Endothelial cell of hepatic sinusoid (primary cell): ENCODE measurements around the gene POLR3A.
"Not testable (repeated sequence)": the region's sequence is repeated elsewhere in the genome, so short reads cannot be mapped to it uniquely, and the experiment has no call there.

Source experiments
- in situ Hi-C: cut with HindIII; loops from 2 replicates; pipeline ENCODE4 v1.10.0; 2017; ENCODE audit warnings: low sequenced_read_pairs

POLR3A gene

GRCh38 chr10:78025685-78026364 is 3.5 kb downstream of the POLR3A start:
- in situ Hi-C loops = no loop called here

GRCh38 chr10:78023741-78024140 is 5.6 kb downstream of the POLR3A start:
- in situ Hi-C loops = no loop called here

DNA sequence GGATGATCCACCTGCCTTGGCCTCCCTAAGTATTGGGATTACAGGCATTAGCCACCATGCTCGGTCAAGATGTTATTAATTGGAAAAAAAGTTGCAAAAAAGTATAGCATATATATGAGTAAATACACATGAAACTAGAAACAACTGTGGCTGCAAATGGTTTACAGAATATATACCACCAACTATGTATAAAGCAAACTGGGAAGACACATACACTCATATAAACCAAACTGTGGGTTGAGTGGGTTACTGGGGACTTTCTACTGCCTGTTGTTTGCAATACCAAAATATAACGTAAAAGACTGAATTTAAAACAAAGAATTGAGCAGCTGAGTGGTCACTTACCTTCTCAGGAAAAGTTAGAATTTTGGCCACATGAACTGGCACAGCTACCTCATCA is 8.1 kb downstream of the POLR3A start:
- in situ Hi-C loops = no loop called here

DNA sequence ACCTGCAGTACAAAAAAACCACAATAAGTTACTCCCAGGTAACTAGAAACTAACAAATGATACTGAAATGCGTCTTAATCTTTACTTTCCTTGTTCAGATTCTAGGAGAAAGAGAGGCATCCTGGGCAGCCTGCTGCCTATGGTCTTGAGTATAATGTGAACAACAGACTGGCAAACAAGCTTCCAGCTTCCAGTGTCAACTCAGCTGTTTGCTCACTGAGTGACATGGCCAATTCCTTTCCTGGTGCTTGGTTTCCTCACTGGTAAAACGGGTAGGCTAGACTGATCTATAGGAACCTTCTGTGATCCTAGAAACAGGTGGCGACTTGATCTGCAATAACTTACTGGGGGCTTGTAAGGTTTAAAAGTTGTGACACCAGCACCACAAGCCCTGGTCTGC is 10.1 kb downstream of the POLR3A start:
- in situ Hi-C loops = no loop called here

DNA sequence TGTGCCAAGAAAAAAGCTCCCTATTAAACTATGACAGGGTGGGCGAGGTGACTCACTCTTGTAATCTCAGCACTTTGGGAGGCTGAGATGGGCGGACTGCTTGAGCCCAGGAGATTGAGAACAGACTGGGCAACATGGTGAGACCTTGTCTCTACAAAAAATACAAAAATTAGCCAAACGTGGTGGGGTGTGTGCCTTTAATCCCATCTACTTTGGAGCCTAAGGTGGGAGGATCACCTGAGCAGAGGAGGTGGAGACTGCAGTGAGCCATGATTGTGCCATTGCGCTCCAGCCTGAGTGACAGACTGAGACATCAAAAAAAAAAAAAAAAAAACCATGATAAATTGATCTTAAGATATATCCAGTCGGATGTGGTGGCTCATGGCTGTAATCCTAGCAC is 11.5 kb downstream of the POLR3A start:
- in situ Hi-C loops = no loop called here

DNA sequence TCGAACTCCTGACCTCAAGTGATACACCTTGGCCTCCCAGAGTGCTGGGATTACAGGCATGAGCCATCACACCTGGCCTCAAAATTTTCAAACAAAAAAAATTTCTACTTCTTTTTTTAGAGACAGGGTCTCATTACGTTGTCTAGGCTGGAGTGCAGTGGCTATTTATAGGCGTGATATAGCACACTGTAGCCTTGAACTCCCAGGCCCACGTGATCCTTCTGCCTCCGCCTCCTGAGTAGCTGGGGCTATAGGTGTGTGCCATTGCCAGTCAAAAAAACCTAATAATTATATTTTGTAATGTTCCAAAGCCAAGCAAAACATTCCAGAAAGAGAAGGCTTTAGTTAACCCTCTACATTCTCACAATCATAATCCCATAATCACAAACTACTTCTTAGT is 13.8 kb downstream of the POLR3A start:
- in situ Hi-C loops = no loop called here

DNA sequence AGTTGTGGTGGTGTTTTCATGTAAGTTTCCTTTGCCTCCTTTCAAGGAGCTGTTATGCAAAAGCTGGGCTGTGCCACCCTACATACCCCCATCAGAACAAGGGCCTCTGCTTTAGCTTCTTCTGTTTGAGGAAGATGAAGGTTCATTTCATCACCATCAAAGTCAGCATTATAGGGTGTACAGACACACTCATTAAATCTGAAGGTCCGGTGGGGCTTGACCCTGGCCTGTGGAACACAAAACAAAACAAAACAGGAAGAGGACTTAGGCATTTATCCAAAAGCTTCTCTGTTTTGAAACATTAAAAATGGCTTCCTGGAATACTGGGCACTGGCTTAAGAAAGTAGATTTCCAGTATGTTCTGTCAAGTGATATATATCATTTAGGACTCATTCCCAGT is 15.8 kb downstream of the POLR3A start:
- in situ Hi-C loops = no loop called here

DNA sequence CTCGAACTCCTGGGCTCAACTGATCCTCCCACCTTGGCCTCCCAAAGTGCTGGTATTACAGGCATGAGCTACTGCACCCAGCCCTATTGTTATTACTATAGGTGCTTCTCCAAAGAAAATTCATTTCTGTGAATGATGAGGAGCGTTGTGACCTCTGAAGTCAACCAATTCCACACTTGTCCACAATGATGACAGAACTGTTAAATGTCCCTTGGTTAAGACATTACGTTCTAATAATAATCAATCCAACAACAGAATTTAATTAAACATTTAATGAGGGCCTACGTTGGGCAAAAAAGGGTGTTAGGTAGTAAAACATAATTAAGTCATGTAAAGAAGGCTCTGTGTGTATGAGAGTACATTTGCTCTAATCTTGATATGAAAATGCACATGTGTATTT is 18.2 kb downstream of the POLR3A start:
- in situ Hi-C loops = no loop called here

DNA sequence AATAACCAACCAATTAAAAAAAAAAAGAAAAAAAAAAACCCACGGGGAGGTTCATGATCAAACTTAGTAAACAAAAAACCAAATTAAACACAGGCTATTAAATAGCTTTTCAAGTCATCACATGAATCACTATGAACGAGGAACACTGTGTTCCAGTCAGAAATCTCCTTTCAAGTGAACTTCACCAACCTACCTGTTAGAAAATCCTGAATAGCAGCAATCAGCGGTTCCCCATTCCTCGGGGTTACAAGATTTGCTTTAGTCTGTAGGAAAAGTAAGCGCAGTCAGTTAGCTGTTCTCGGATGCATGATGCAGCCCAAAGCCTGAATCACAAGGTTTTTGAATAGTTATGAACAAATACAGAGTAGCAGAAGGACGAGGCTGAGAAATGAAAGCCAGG is 19.0 kb downstream of the POLR3A start:
- in situ Hi-C loops = no loop called here

GRCh38 chr10:78009662-78010061 is 19.7 kb downstream of the POLR3A start:
- in situ Hi-C loops = loop anchor here (10.0 kb wide), 1 partner anchor 65 kb away; no protein-coding TSS in a partner anchor

DNA sequence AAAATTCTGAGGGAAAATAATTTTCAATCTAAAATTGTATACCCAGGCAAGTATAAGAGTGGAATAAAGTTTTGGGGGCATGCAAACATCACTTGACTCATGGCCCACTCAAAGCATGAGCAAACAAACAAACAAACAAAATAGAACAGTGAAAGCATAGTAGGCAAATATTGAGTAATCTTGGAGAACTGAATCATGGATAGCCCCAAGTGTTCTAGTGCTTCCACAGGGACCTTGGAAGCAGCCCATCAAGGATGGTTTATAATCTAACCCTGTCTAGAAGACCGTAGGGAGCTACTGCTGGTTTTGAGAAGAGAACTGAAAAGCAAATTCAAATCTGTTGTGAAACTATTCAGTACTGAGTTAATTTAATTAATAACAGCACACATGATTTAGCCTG is 22.1 kb downstream of the POLR3A start:
- in situ Hi-C loops = loop anchor here (10.0 kb wide), 1 partner anchor 62 kb away; no protein-coding TSS in a partner anchor

- in situ Hi-C loops = loop anchor here (10.0 kb wide), 1 partner anchor 60 kb away; no protein-coding TSS in a partner anchor
Observed at GRCh38 chr10:78004215-78005026, 24.9 kb downstream of the POLR3A start.

- in situ Hi-C loops = loop anchor here (10.0 kb wide), 1 partner anchor 58 kb away; no protein-coding TSS in a partner anchor
Observed at GRCh38 chr10:78002541-78003288, 26.6 kb downstream of the POLR3A start.

- in situ Hi-C loops = loop anchor here (10.0 kb wide), 1 partner anchor 56 kb away; no protein-coding TSS in a partner anchor
Observed at GRCh38 chr10:78000956-78001472, 28.3 kb downstream of the POLR3A start.

DNA sequence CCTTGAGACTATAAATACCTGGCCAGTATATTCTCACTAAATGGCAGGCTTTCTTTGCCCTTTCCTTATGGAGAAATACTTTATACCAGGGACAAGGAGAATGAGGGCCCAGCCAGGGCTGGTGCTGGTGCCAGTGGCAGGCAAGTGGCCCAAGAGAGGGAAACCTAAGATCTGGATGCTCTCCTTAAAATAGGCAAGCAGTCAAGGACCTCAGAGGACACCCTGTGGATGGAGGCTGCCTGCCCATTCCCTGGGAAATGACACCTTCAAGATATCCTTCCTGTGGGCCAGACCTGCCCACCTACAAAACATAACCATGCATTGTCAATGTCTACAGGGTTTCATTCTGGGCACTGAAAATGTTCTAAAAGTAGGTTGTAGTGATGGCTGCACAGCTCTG is 29.1 kb downstream of the POLR3A start:
- in situ Hi-C loops = loop anchor here (10.0 kb wide), 1 partner anchor 55 kb away; no protein-coding TSS in a partner anchor

DNA sequence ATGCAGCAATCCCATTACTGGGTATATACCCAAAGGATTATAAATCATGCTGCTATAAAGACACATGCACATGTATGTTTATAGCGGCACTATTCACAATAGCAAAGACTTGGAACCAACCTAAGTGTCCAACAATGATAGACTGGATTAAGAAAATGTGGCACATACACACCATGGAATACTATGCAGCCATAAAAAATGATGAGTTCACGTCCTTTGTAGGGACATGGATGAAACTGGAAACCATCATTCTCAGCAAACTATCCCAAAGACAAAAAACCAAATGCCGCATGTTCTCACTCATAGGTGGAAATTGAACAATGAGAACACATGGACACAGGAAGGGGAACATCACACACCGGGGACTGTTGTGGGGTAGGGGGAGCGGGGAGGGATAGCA is 30.5 kb downstream of the POLR3A start:
- in situ Hi-C loops = not testable (repeated sequence)

- in situ Hi-C loops = no loop called here
Observed at GRCh38 chr10:77993620-77994019, 35.7 kb downstream of the POLR3A start.

DNA sequence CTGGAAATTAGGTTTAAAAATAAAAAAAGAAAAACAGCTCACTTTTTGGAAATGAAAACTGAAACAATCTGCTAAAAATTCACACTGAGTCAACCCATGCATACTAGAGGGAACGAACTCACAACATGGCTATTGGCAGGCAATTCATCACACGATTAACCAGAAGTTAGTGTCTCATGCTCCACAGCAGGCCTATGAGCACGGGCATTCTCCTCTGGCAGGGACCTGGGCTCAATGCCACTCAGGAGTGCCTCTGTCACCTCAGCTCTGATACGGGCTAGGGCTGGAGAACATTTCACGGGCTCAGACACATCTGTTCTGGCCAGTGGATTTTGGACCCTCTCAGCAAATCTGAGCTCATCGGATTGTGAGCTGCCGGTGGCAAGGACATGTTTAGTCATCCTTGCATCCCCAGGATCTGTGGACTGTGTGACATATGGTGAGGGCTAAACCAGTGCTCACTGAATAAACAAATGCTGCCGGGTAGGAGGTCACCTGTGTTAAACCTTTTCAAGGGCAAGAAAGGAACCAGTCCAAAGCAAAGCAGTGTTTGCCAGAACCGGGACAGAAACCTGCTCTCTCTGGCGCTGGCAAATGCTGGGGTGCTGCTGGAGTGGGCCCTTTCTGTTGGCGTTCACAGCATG is 40.1 kb downstream of the POLR3A start:
- in situ Hi-C loops = loop anchor here (10.0 kb wide), 1 partner anchor 154 kb away; no protein-coding TSS in a partner anchor

GRCh38 chr10:77987671-77988255 is 41.6 kb downstream of the POLR3A start:
- in situ Hi-C loops = loop anchor here (10.0 kb wide), 1 partner anchor 153 kb away; no protein-coding TSS in a partner anchor

- in situ Hi-C loops = loop anchor here (10.0 kb wide), 1 partner anchor 150 kb away; no protein-coding TSS in a partner anchor
Observed at GRCh38 chr10:77984986-77985385, 44.3 kb downstream of the POLR3A start.
